HCT116 (cell line): ENCODE data around the gene CDHR1. TPM values are rescaled to one million over a fixed set of nuclear protein-coding genes. Genes with fewer than 3 reads are reported as not detected.
"Not testable (repeated sequence)": the region's sequence is repeated elsewhere in the genome, so short reads cannot be mapped to it uniquely, and the experiment has no call there.

ENCODE experiments used
- ATAC-seq: fragments of 200-7000 bp; cut with Tn5 transposase; 2 replicates; pipeline ENCODE4 v1.9.1; 2020; ENCODE audit warnings: mild to moderate bottlenecking, moderate library complexity
- BruUV-seq: library from RNA; stranded (reverse); fragments of 400-500 nt; replicated peaks from 2 replicates; lab custom pipeline; 2021; lab: Mats Ljungman, UMichigan
- CTCF ChIA-PET: fragments of 300-600 bp; sonication (Branson Sonifier 250); formaldehyde crosslinking; loops from one replicate; lab custom pipeline; 2021; ENCODE audit warnings: antibody characterized with exemption; lab: Charles Lee
- POLR2A ChIA-PET: fragments of 300-600, 350-600 bp; sonication (Branson Sonifier 250); formaldehyde crosslinking; loops from one replicate; lab custom pipeline; 2021; ENCODE audit warnings: antibody characterized with exemption; lab: Charles Lee
- RAD21 ChIA-PET, 2 experiments: fragments of 300-600 bp; sonication (Branson Sonifier 250); formaldehyde crosslinking; loops; one replicate each; lab custom pipeline; 2023; ENCODE audit warnings: low total read pairs in 2 of 2; ENCODE audit not compliant: uncharacterized antibody in 2 of 2, unreplicated experiment in 2 of 2, low non-redundant PET in 1 of 2; lab: Charles Lee
- DNase-seq: peaks from one replicate; pipeline ENCODE4 v3.0.0-alpha.2; 2010; ENCODE audit warnings: low read depth, low spot score
- H2AFZ ChIP-seq: fragments of 200-600 bp; shearing (Covaris generic), sonication (generic); 2 replicates; pipeline ENCODE4 v1.6.1; 2017; ENCODE audit warnings: low read depth, mixed run types, mixed read lengths, antibody characterized with exemption, low read length; ENCODE audit not compliant: poor library complexity, severe bottlenecking
- H3K27ac ChIP-seq: 2 replicates; pipeline ENCODE4 v1.5.1; 2012; ENCODE audit warnings: low read depth, low read length
- H3K27me3 ChIP-seq: fragments of 200-600 bp; sonication (generic); 2 replicates; pipeline ENCODE4 v1.6.1; 2016; ENCODE audit warnings: mixed run types, low read length, mixed read lengths; ENCODE audit not compliant: insufficient read depth
- H3K36me3 ChIP-seq, 2 experiments: fragments of 200-500 bp in 1 of 2; fragments of 200-600 bp in 1 of 2; sonication (Bioruptor generic) in 1 of 2; sonication (generic) in 1 of 2; 2 replicates each; pipeline versions ENCODE4 v1.5.1 to v1.6.1; 2014 to 2016; ENCODE audit warnings: low read length in 2 of 2, inconsistent platforms in 1 of 2, mixed read lengths in 1 of 2, mixed run types in 1 of 2; ENCODE audit not compliant: insufficient read depth in 2 of 2, control insufficient read depth in 1 of 2
- H3K4me1 ChIP-seq, 2 experiments: fragments of 200-600 bp in 1 of 2; sonication (generic) in 1 of 2; 2 replicates each; pipeline versions ENCODE4 v1.5.1 to v1.6.1; 2012 to 2017; ENCODE audit warnings: low read length in 2 of 2, inconsistent platforms in 1 of 2, mild to moderate bottlenecking in 1 of 2, mixed read lengths in 1 of 2, mixed run types in 1 of 2, moderate library complexity in 1 of 2; ENCODE audit not compliant: insufficient read depth in 2 of 2, control insufficient read depth in 1 of 2
- H3K4me2 ChIP-seq: fragments of 200-600 bp; sonication (generic); 2 replicates; pipeline ENCODE4 v1.6.1; 2017; ENCODE audit warnings: mixed run types, low read length, mixed read lengths
- H3K4me3 ChIP-seq, 2 experiments: fragments of 200-600 bp in 1 of 2; sonication (generic) in 1 of 2; replicated peaks in 1 of 2; 2 replicates each; pipeline ENCODE4 v1.5.1; 2011 to 2016; ENCODE audit warnings: low read length in 2 of 2, control low read depth in 1 of 2, low read depth in 1 of 2, mild to moderate bottlenecking in 1 of 2, mixed read lengths in 1 of 2, mixed run types in 1 of 2
- H3K79me2 ChIP-seq: fragments of 200-600 bp; sonication (generic); 2 replicates; pipeline ENCODE4 v1.6.1; 2017; ENCODE audit warnings: mild to moderate bottlenecking, mixed run types, low read length, moderate library complexity, mixed read lengths; ENCODE audit not compliant: insufficient read depth
- H3K9ac ChIP-seq: fragments of 200-600 bp; sonication (generic); 2 replicates; pipeline ENCODE4 v1.6.1; 2016; ENCODE audit warnings: low read length, mixed read lengths
- H3K9me2 ChIP-seq: fragments of 200-600 bp; sonication (generic), shearing (Covaris generic); 2 replicates; pipeline ENCODE4 v1.6.1; 2017; ENCODE audit warnings: mixed run types, mild to moderate bottlenecking, moderate library complexity; ENCODE audit not compliant: insufficient read depth
- H3K9me3 ChIP-seq, 2 experiments: fragments of 200-500 bp in 1 of 2; fragments of 200-600 bp in 1 of 2; sonication (Bioruptor generic) in 1 of 2; sonication (generic) in 1 of 2; 2 replicates each; pipeline ENCODE4 v1.6.1; 2014 to 2017; ENCODE audit warnings: low read length in 2 of 2, mixed read lengths in 2 of 2, inconsistent platforms in 1 of 2, low read depth in 1 of 2, mild to moderate bottlenecking in 1 of 2, mixed run types in 1 of 2, moderate library complexity in 1 of 2; ENCODE audit not compliant: control insufficient read depth in 1 of 2, insufficient read depth in 1 of 2
- H4K20me1 ChIP-seq: fragments of 200-600 bp; sonication (generic), shearing (Covaris generic); 2 replicates; pipeline ENCODE4 v1.6.1; 2017; ENCODE audit warnings: mixed run types, mild to moderate bottlenecking, moderate library complexity; ENCODE audit not compliant: insufficient read depth
- intact Hi-C: fragments of 100-400 bp; cut with micrococcal nuclease; formaldehyde crosslinking; loops from 2 replicates; pipeline ENCODE4 v1.10.0; 2022
- total RNA-seq: library from RNA; stranded (reverse); gene quantifications from one replicate; pipeline ENCODE4 v1.2.1, GENCODE V29; 2021; ENCODE audit not compliant: unreplicated experiment

The CDHR1 gene
- total RNA-seq, 1 experiment from 2014 or later, result not detected

GRCh38 chr10:84167289-84167653, 27.1 kb upstream of the CDHR1 start:
- H4K20me1 ChIP-seq, result not testable (repeated sequence)

GRCh38 chr10:84168382-84168781, 26.0 kb upstream of the CDHR1 start:
- H2AFZ ChIP-seq, intact Hi-C loops, H3K9me2 ChIP-seq, ATAC-seq, H4K20me1 ChIP-seq, H3K4me2 ChIP-seq, RAD21 ChIA-PET, H3K79me2 ChIP-seq, H3K4me1 ChIP-seq, CTCF ChIA-PET, H3K4me3 ChIP-seq, H3K27ac ChIP-seq, BruUV-seq, DNase-seq, POLR2A ChIA-PET, H3K36me3 ChIP-seq, H3K9ac ChIP-seq, H3K9me3 ChIP-seq: not testable (repeated sequence)
- H3K27me3 ChIP-seq, result peaks cover 11% of the 10 kb centered on the region

More at GRCh38 chr10:84167289-84167653, 27.1 kb upstream of the CDHR1 start:
- H3K9ac ChIP-seq, H3K4me3 ChIP-seq, H3K4me1 ChIP-seq, H3K9me2 ChIP-seq, intact Hi-C loops, RAD21 ChIA-PET, POLR2A ChIA-PET, ATAC-seq, H2AFZ ChIP-seq, BruUV-seq, H3K27ac ChIP-seq, H3K9me3 ChIP-seq, H3K79me2 ChIP-seq, H3K4me2 ChIP-seq, DNase-seq, H3K36me3 ChIP-seq: not testable (repeated sequence)
- CTCF ChIA-PET, result interaction anchor here (0.9 kb wide), 1 partner anchor 18 kb away, joined by 3 read pairs; no protein-coding TSS in a partner anchor
- H3K27me3 ChIP-seq, result peaks cover 11% of the 10 kb centered on the region

- H3K27me3 ChIP-seq, H3K79me2 ChIP-seq, H3K27ac ChIP-seq, H3K4me2 ChIP-seq, H2AFZ ChIP-seq, intact Hi-C loops, CTCF ChIA-PET, POLR2A ChIA-PET, H3K9ac ChIP-seq, H3K4me1 ChIP-seq, H3K9me3 ChIP-seq, ATAC-seq, H3K36me3 ChIP-seq, RAD21 ChIA-PET, H4K20me1 ChIP-seq, H3K4me3 ChIP-seq, BruUV-seq, DNase-seq, H3K9me2 ChIP-seq: not testable (repeated sequence)
These were observed 23.1 kb upstream of the CDHR1 start for GRCh38 chr10:84171237-84171636.

GRCh38 chr10:84171700-84172466, 22.5 kb upstream of the CDHR1 start:
- H3K9me2 ChIP-seq, H4K20me1 ChIP-seq, H3K9me3 ChIP-seq, ATAC-seq, H3K4me2 ChIP-seq, H3K27ac ChIP-seq, BruUV-seq, H3K4me3 ChIP-seq, H2AFZ ChIP-seq, H3K9ac ChIP-seq, H3K4me1 ChIP-seq, H3K79me2 ChIP-seq, RAD21 ChIA-PET, DNase-seq, CTCF ChIA-PET, H3K27me3 ChIP-seq, H3K36me3 ChIP-seq, intact Hi-C loops, POLR2A ChIA-PET: not testable (repeated sequence)
